Putamen (tissue), 1 donor: ENCODE measurements around the gene CRACR2A.
A peak's percentile ranks its signal among the peaks of the same experiment; 100 is the strongest.

ENCODE experiments used
- DNase-seq: peaks from one replicate; pipeline ENCODE4 v3.0.0-alpha.2; 2016; ENCODE audit warnings: low spot score

Gene CRACR2A

DNA sequence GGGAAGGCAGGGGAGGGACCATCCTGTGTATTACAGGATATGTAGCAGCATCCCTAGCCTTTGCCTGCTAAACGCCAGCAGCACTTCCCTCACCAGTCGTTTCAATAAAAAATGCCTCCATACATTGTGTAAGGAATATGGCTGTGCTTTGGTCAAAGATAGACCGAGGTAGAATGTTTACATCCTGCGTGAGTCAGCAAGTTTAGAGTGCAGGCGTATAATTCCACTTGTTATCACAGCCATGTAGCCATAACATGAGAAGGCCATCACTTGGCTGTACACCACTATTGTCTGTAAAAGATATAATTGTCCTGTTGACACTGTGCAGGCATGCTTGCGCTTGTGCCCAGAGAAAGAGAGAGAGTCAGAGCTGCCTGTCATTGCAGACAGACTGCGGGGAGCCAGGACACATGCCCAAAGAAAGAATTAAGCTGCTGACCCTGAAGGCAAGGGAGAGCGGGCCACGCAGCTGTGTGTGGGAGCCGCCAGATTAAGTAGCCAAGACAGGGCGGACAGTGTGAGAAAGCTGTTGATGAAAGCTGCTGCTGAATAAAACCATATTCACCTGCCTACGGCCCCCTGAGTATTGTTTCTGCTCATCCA is 68.4 kb downstream of the CRACR2A start:
- DNase-seq = no peak

DNA sequence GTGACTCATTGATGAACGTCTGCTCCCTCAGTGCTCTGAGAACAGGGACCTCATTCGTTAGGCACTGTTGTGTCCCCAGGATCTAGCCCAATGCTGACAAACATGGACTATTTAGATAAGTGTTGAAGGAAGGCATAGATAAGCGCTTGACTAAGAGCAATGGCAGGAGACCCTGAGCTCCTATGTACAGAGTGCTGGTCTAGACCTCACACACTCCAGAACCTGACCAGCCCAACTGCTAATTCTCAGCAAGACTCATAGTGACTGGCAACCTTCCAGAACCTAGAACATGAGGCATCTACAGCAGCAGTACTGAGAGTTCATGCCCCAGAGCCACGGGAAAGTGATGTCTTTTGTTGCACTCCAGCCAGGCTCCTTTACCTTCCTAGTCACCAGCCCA is 69.2 kb downstream of the CRACR2A start:
- DNase-seq = no peak

DNA sequence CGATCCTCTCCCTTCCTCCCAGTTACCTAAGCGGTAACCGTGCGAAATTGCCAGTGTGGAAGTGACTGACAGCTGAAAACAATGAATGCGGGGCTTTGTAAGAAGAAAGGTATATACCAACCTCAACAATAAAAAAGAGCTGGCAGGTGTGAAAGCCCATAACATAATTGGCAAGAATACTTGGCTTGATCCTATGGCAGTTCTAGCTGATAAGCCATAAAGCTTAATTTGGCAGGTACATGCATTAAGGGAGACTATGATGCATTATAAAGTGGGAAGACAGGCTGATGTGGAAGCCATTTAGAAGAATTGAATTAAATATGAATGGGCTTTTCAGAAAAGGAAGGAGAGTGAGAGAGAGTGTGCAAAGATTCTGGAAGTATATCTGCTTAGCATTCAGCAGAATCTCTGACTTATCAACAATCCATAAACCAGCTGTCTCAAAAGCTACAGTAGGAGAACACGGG is 71.3 kb downstream of the CRACR2A start:
- no peak for DNase-seq

- DNase-seq = no peak
Measured at GRCh38 chr12:3680919-3681594, 71.9 kb downstream of the CRACR2A start.

DNA sequence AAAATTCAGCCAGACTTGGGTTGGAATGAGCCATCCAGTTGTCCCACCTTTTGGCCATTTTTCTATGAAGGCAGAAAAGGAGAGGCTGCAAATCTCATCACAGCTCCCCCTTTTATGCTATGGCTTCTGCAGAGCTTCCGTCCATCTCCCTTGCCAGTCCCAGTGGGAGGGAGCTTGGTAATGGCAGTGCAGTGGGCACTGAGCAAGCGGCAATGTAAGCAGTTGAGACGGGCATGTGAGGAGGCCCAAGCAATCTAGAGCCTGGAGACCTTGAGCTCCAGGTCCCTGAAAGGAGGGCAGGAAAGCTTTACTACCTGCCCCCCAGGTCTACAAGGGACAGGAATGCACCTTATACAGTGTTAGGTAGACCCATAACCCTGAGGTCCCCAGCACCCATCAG is 73.1 kb downstream of the CRACR2A start:
- DNase-seq = no peak

- no peak for DNase-seq
Measured at GRCh38 chr12:3677609-3678008, 75.3 kb downstream of the CRACR2A start.

DNA sequence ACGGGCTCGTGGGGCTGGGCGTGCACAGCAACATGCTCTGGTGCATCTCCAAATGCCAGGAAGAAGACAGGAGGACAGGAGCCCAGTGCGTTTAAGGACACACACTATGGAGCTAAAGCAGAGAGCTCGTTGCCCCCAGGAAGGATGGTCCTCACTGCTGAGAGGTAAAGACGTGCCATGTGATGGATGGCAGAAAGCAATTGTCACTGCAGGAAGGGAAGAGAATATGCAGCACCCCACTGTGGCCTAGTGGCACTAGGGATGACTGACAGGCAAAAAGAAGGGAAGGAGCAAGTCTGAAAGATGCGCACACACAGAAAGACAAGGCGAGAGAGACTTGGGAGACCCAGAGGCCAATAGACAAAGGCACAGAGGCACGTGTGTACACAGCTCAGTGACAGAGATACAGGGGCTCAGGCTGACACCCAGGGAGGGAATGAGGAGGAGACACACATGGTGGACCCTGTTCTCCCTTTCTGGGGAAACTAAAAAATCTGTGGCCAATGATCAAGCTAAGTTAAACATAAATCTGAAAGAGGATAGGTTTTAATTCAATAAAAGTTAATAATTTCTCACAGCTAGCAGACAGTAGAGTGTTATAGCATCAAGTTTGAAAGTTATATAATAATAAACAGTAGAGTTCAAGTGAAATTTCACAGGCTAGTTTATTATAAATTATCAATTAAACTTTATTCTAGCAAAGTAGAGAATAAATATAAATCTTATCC is 78.8 kb downstream of the CRACR2A start:
- DNase-seq = no peak

DNA sequence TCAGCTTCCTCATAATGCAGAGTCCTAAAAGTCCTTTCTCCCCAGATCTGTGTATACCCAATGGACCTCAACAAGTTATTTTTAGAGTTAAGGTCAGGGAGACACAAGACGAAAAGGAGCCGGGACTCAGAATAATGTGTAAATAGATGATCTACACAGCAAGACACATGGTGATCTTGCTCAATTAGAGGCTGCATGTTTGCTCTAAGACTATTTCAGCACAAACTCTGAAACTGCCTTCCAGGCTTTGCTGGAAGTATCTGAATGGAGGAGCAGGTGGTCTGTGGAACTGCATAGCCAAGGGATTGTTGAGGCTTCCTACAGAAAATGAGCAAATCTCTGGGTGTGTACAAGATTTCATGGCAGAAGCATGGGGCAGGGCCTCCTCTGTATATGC is 80.8 kb downstream of the CRACR2A start:
- no peak for DNase-seq

DNA sequence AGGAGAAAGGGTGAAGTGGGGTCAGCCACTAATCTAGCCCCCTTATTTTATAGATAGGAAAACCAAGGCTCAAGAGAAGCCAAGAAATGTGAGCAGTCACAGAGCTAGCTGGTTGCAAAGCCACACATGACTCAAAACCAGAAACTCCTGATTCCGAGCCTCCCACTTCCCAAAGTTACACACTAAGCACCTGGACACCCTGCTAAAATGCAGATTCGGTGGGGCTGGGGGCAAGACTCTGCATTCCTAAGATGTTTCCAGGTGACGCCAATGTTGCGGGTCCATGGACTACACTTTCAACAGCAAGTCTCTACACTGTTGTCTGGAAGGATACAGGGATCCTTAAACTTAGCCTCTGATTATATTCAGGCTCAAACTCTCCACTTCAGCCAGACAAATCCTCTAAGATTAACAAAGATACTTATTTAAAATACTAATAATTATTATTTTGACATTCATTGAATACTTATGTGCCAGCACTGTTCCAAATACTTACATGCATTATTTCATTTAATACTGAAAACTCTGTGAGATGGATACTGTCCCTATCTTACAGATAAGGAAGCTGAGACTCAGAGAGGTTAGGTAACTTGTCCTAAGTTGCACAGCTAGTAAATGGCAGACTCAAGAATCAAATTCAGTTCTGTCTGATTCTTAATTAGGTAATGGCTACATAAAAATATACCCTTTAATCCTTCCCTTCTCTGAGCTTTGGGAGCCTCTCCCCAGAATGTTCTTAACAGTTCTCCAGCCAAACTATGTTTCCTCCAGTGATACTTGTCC is 81.4 kb downstream of the CRACR2A start:
- no peak for DNase-seq

GRCh38 chr12:3670083-3670620 is 82.8 kb downstream of the CRACR2A start:
- peak; percentile 65 for DNase-seq

- no peak for DNase-seq
Measured at GRCh38 chr12:3669594-3669993, 83.3 kb downstream of the CRACR2A start.

- no peak for DNase-seq
Measured at GRCh38 chr12:3668479-3669165, 84.3 kb downstream of the CRACR2A start.

- DNase-seq = no peak
Measured at GRCh38 chr12:3667485-3667884, 85.4 kb downstream of the CRACR2A start.

DNA sequence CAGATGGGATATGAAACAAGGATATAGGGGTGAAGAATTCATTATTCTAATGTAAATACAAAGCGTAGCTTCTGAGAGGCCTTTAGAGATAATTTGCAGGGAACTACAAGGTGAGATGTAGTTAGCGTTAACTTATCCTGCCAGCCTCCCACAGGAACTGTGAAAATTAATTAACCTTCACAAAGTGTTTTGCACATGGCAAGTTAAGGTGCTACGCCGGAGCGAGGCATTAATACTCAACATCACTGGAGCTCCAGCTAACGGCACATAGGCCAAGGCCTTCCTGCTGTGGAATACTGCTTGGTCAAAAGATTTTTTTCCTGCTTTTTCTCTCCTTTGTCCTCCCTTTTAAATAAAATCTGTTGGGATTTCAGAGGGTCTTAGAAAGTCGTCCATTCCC is 86.5 kb downstream of the CRACR2A start:
- DNase-seq = no peak

DNA sequence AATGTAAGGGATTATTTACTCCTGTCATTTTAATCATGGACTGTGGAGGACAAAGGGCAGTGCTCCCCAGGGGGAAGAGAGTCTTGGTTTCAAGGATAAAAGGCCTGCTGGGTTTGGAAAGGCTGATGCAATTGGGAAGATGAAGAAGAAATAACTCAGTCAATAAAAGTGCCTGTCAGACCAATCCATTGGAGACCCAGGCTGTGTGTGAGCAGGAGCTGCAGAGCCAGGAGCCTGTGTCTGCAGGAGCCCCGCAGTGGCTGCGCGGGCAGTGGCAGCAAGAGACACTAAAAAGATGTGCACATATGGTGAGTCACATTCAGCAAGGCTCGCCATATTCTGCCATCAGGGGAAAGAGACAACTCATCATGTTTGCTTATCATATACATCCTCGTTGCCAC is 90.4 kb downstream of the CRACR2A start:
- no peak for DNase-seq

GRCh38 chr12:3661028-3661427 is 91.9 kb downstream of the CRACR2A start:
- no peak for DNase-seq

- DNase-seq = no peak
Measured at GRCh38 chr12:3658327-3659163, 94.4 kb downstream of the CRACR2A start.

GRCh38 chr12:3656946-3657622 is 95.8 kb downstream of the CRACR2A start:
- no peak for DNase-seq

DNA sequence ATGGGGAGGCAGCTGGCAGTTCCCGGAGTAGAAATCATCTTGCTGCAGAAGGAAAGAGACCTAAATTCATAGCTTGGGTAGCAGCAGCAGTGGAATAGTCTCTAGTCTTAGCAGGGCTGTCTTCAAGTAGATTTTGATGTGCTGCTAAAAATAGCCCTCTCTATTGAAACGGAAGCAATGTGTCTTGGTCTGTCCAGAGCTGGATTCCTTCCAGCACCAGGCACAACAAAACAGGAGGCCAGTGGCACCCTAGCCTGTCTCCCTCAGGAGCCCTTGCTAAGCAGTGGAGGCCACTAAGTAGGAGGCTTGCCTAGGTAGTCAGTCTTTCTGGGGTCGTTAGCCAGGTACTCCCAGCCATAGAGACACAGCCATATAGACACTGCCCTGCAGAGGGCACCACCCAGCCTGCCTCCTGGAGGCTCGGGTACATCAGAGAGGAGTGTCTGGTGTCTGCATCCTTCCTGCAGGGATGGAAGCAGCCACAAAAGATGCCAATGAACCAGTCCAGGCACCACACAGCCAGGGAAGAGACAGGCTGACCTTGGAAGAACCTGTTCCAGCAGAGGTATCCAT is 97.5 kb downstream of the CRACR2A start:
- DNase-seq = no peak
